Measurements from ENCODE around the gene SPIB. TPM values are rescaled to one million over a fixed set of nuclear protein-coding genes. Genes with fewer than 3 reads are reported as not detected.

The SPIB gene
- total and polyA plus RNA-seq, 2 experiments from 2014 or later, result 12.6 to 17.5 TPM

DNA sequence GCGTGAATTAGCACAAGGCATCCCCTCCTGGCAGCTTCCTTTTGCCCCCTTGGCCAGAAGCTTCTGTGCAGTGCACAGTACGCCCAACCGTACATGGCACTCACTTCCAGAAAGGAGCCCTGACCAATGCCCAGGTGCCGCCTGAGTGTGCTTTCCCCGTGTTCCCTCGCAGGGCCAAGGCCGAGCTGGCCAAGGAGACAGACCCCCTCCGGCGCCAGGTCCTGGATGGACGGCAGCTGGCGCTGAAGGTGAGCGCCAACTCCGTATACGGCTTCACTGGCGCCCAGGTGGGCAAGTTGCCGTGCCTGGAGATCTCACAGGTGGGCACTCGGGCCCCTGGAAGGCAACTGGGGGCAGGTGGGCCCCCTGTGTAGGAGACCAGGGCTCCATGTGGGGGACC is 9.4 kb upstream of the SPIB start:
- peaks cover under 1% of the 10 kb centered on the region; the same call in 2 of the 3 replicates for H3K4me1 Mint-ChIP-seq

More for the DNA sequence above, 9.4 kb upstream of the SPIB start:
- no peaks in the 10 kb centered on the region; the same call in 2 of the 3 replicates for H3K9me3 Mint-ChIP-seq
- no peaks in the 10 kb centered on the region for H3K79me2 ChIP-seq (replicated peaks; ENCODE audit: insufficient read depth)
- no peak overlapping the region for H3K27ac ChIP-seq (ENCODE audit: low read depth)
- H2AFZ ChIP-seq, result no peak overlapping the region
- no peaks in the 10 kb centered on the region; the same call in 1 of the 2 replicates for H3K4me1 ChIP-seq (ENCODE audit: insufficient read depth)
- H3K36me3 ChIP-seq (ENCODE audit: insufficient read depth), result peaks cover 4% of the 10 kb centered on the region; the same call in 1 of the 2 replicates
- TF ChIP-seq, protein P1, sequence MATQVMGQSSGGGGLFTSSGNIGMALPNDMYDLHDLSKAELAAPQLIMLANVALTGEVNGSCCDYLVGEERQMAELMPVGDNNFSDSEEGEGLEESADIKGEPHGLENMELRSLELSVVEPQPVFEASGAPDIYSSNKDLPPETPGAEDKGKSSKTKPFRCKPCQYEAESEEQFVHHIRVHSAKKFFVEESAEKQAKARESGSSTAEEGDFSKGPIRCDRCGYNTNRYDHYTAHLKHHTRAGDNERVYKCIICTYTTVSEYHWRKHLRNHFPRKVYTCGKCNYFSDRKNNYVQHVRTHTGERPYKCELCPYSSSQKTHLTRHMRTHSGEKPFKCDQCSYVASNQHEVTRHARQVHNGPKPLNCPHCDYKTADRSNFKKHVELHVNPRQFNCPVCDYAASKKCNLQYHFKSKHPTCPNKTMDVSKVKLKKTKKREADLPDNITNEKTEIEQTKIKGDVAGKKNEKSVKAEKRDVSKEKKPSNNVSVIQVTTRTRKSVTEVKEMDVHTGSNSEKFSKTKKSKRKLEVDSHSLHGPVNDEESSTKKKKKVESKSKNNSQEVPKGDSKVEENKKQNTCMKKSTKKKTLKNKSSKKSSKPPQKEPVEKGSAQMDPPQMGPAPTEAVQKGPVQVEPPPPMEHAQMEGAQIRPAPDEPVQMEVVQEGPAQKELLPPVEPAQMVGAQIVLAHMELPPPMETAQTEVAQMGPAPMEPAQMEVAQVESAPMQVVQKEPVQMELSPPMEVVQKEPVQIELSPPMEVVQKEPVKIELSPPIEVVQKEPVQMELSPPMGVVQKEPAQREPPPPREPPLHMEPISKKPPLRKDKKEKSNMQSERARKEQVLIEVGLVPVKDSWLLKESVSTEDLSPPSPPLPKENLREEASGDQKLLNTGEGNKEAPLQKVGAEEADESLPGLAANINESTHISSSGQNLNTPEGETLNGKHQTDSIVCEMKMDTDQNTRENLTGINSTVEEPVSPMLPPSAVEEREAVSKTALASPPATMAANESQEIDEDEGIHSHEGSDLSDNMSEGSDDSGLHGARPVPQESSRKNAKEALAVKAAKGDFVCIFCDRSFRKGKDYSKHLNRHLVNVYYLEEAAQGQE (IDR thresholded peaks at IDR 0.05; ENCODE audit: unreplicated experiment), result no peak
- TF ChIP-seq CREB1 (CRISPR knock-in tag; IDR thresholded peaks at IDR 0.05; ENCODE audit: low read depth), result no peak
- TF ChIP-seq POLR2AphosphoS5 (IDR thresholded peaks at IDR 0.05; ENCODE audit: low read depth), result no peak
- no peak for TF ChIP-seq NANOG (IDR thresholded peaks at IDR 0.05; ENCODE audit: borderline replicate concordance)
- TF ChIP-seq ZNF331 (CRISPR knock-in tag; IDR thresholded peaks at IDR 0.05; ENCODE audit: low read depth), result no peak
- TF ChIP-seq, protein P2, sequence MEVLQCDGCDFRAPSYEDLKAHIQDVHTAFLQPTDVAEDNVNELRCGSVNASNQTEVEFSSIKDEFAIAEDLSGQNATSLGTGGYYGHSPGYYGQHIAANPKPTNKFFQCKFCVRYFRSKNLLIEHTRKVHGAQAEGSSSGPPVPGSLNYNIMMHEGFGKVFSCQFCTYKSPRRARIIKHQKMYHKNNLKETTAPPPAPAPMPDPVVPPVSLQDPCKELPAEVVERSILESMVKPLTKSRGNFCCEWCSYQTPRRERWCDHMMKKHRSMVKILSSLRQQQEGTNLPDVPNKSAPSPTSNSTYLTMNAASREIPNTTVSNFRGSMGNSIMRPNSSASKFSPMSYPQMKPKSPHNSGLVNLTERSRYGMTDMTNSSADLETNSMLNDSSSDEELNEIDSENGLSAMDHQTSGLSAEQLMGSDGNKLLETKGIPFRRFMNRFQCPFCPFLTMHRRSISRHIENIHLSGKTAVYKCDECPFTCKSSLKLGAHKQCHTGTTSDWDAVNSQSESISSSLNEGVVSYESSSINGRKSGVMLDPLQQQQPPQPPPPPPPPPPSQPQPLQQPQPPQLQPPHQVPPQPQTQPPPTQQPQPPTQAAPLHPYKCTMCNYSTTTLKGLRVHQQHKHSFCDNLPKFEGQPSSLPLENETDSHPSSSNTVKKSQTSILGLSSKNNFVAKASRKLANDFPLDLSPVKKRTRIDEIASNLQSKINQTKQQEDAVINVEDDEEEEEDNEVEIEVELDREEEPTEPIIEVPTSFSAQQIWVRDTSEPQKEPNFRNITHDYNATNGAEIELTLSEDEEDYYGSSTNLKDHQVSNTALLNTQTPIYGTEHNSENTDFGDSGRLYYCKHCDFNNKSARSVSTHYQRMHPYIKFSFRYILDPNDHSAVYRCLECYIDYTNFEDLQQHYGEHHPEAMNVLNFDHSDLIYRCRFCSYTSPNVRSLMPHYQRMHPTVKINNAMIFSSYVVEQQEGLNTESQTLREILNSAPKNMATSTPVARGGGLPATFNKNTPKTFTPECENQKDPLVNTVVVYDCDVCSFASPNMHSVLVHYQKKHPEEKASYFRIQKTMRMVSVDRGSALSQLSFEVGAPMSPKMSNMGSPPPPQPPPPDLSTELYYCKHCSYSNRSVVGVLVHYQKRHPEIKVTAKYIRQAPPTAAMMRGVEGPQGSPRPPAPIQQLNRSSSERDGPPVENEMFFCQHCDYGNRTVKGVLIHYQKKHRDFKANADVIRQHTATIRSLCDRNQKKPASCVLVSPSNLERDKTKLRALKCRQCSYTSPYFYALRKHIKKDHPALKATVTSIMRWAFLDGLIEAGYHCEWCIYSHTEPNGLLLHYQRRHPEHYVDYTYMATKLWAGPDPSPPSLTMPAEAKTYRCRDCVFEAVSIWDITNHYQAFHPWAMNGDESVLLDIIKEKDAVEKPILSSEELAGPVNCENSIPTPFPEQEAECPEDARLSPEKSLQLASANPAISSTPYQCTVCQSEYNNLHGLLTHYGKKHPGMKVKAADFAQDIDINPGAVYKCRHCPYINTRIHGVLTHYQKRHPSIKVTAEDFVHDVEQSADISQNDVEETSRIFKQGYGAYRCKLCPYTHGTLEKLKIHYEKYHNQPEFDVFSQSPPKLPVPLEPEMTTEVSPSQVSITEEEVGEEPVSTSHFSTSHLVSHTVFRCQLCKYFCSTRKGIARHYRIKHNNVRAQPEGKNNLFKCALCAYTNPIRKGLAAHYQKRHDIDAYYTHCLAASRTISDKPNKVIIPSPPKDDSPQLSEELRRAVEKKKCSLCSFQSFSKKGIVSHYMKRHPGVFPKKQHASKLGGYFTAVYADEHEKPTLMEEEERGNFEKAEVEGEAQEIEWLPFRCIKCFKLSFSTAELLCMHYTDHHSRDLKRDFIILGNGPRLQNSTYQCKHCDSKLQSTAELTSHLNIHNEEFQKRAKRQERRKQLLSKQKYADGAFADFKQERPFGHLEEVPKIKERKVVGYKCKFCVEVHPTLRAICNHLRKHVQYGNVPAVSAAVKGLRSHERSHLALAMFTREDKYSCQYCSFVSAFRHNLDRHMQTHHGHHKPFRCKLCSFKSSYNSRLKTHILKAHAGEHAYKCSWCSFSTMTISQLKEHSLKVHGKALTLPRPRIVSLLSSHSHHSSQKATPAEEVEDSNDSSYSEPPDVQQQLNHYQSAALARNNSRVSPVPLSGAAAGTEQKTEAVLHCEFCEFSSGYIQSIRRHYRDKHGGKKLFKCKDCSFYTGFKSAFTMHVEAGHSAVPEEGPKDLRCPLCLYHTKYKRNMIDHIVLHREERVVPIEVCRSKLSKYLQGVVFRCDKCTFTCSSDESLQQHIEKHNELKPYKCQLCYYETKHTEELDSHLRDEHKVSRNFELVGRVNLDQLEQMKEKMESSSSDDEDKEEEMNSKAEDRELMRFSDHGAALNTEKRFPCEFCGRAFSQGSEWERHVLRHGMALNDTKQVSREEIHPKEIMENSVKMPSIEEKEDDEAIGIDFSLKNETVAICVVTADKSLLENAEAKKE (CRISPR knock-in tag; IDR thresholded peaks at IDR 0.05), result no peak
- TF ChIP-seq, protein P3, sequence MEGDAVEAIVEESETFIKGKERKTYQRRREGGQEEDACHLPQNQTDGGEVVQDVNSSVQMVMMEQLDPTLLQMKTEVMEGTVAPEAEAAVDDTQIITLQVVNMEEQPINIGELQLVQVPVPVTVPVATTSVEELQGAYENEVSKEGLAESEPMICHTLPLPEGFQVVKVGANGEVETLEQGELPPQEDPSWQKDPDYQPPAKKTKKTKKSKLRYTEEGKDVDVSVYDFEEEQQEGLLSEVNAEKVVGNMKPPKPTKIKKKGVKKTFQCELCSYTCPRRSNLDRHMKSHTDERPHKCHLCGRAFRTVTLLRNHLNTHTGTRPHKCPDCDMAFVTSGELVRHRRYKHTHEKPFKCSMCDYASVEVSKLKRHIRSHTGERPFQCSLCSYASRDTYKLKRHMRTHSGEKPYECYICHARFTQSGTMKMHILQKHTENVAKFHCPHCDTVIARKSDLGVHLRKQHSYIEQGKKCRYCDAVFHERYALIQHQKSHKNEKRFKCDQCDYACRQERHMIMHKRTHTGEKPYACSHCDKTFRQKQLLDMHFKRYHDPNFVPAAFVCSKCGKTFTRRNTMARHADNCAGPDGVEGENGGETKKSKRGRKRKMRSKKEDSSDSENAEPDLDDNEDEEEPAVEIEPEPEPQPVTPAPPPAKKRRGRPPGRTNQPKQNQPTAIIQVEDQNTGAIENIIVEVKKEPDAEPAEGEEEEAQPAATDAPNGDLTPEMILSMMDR (conservative IDR thresholded peaks at IDR 0.05; ENCODE audit: low read depth in 2 of 2), result no peak
- no peak for TF ChIP-seq ZNF114 (CRISPR knock-in tag; IDR thresholded peaks at IDR 0.05)
- no peak overlapping the region for H3K4me2 ChIP-seq
- ATAC-seq (no peak), DNase-seq (ENCODE audit: low spot score) (no peak)
- H3K4me3 Mint-ChIP-seq, result no peak overlapping the region
- H4K20me1 ChIP-seq (replicated peaks; ENCODE audit: insufficient read depth), result peaks cover 5% of the 10 kb centered on the region
- H3K9me2 ChIP-seq (ENCODE audit: insufficient read depth), result no peaks in the 10 kb centered on the region
- H3K27me3 Mint-ChIP-seq (ENCODE audit: insufficient read depth, low read depth, poor library complexity), result peaks cover 6% of the 10 kb centered on the region
- H3K27ac Mint-ChIP-seq, result no peak overlapping the region
- H3K27me3 ChIP-seq (ENCODE audit: insufficient read depth), result no peaks in the 10 kb centered on the region
- H3K4me3 ChIP-seq, result no peak overlapping the region
- peaks cover 67% of the 10 kb centered on the region for H3K36me3 Mint-ChIP-seq (ENCODE audit: low read depth)
- H3F3A ChIP-seq (replicated peaks; ENCODE audit: low read depth), result no peaks in the 10 kb centered on the region; the same call in none of the 2 replicates
